HepG2 (cell line): ENCODE results near the gene PNRC1. TPM values are rescaled to one million over a fixed set of nuclear protein-coding genes. Genes with fewer than 3 reads are reported as not detected.
A peak's percentile ranks its signal among the peaks of the same experiment; 100 is the strongest.

ENCODE experiments used
- ATF2 ChIP-seq: sonication (generic); formaldehyde crosslinking; IDR thresholded peaks from 2 replicates; pipeline ENCODE4 v1.4.0; 2020; ENCODE audit warnings: missing genetic modification reagents
- CBX5 ChIP-seq: sonication (generic); formaldehyde crosslinking; IDR thresholded peaks from 2 replicates; pipeline ENCODE4 v1.4.0; 2020; ENCODE audit warnings: missing genetic modification reagents, borderline replicate concordance
- FOXJ3 ChIP-seq: sonication (generic); formaldehyde crosslinking; IDR thresholded peaks from 2 replicates; pipeline ENCODE4 v1.4.0; 2020; ENCODE audit warnings: missing genetic modification reagents, mild to moderate bottlenecking, borderline replicate concordance
- IRF2 ChIP-seq: IDR thresholded peaks from 2 replicates; pipeline ENCODE4 v1.6.1; 2018; ENCODE audit warnings: missing genetic modification reagents, missing compliant biosample characterization
- KAT7 ChIP-seq: IDR thresholded peaks from 2 replicates; pipeline ENCODE4 v1.6.1; 2018; ENCODE audit warnings: borderline replicate concordance, missing compliant biosample characterization
- MATR3 ChIP-seq: sonication (generic); formaldehyde crosslinking; IDR thresholded peaks from 2 replicates; pipeline ENCODE4 v1.4.0; 2020; ENCODE audit warnings: missing genetic modification reagents
- NRL ChIP-seq: sonication (generic); formaldehyde crosslinking; IDR thresholded peaks from 2 replicates; pipeline ENCODE4 v1.5.0; 2020; ENCODE audit warnings: missing genetic modification reagents, mild to moderate bottlenecking, moderate library complexity, borderline replicate concordance
- POGZ ChIP-seq: sonication (generic); formaldehyde crosslinking; IDR thresholded peaks from 2 replicates; pipeline ENCODE4 v1.4.0; 2020; ENCODE audit warnings: mild to moderate bottlenecking, missing genetic modification reagents
- RFXANK ChIP-seq: IDR thresholded peaks from 2 replicates; pipeline ENCODE4 v1.6.1; 2016
- RXRB ChIP-seq: IDR thresholded peaks from 2 replicates; pipeline ENCODE4 v1.6.1; 2016; ENCODE audit warnings: borderline replicate concordance, missing genetic modification reagents, missing compliant biosample characterization
- SNAPC2 ChIP-seq: sonication (generic); formaldehyde crosslinking; IDR thresholded peaks from 2 replicates; pipeline ENCODE4 v1.8.1; 2022; ENCODE audit warnings: mild to moderate bottlenecking, missing genetic modification reagents
- ZKSCAN8 ChIP-seq: IDR thresholded peaks from 2 replicates; pipeline ENCODE4 v1.6.1; 2016; ENCODE audit warnings: borderline replicate concordance, missing genetic modification reagents, missing compliant biosample characterization
- ZNF230 ChIP-seq: sonication (generic); formaldehyde crosslinking; IDR thresholded peaks from 2 replicates; pipeline ENCODE4 v1.4.0; 2020; ENCODE audit warnings: mild to moderate bottlenecking, missing genetic modification reagents
- ZNF232 ChIP-seq: sonication (generic); formaldehyde crosslinking; IDR thresholded peaks from 2 replicates; pipeline ENCODE4 v1.4.0; 2020; ENCODE audit warnings: missing genetic modification reagents, borderline replicate concordance
- ZNF280B ChIP-seq: sonication (generic); formaldehyde crosslinking; IDR thresholded peaks from 2 replicates; pipeline ENCODE4 v1.5.0; 2020; ENCODE audit warnings: missing genetic modification reagents, mild to moderate bottlenecking, borderline replicate concordance
- ZNF639 ChIP-seq: conservative IDR thresholded peaks from 2 replicates; pipeline ENCODE4 v1.6.1; 2018; ENCODE audit warnings: missing genetic modification reagents
- ZNF782 ChIP-seq: sonication (generic); formaldehyde crosslinking; IDR thresholded peaks from 2 replicates; pipeline ENCODE4 v1.4.0; 2020; ENCODE audit warnings: missing genetic modification reagents, mild to moderate bottlenecking, borderline replicate concordance
- ZNF878 ChIP-seq: sonication (generic); formaldehyde crosslinking; IDR thresholded peaks from 2 replicates; pipeline ENCODE4 v1.8.1; 2023; ENCODE audit warnings: mild to moderate bottlenecking, missing genetic modification reagents, moderate library complexity
- polyA plus RNA-seq, 8 experiments: library from polyadenylated mRNA; depleted of rRNA in 3 of 8; stranded (reverse) in 7 of 8; unstranded in 1 of 8; fragments of >200 nt; fragmentation: Illumina TruSeq in 4 of 8; extraction: Trizol in 4 of 8; gene quantifications; 2 replicates each; pipeline versions ENCODE4 v1.2.1 to v1.2.3, GENCODE V29; 2011 to 2016; ENCODE audit warnings: low read depth in 4 of 8, missing spikeins in 1 of 8, mixed read lengths in 1 of 8; ENCODE audit not compliant: insufficient read depth in 1 of 8
- total RNA-seq, 5 experiments: library from RNA; depleted of rRNA; stranded (reverse); fragments of >200 nt; fragmentation: Illumina TruSeq; extraction: Trizol; gene quantifications; 2 replicates each; pipeline ENCODE4 v1.2.3, GENCODE V29; 2016; ENCODE audit warnings: low read depth in 1 of 5
- TF ChIP-seq, protein P1 (sequence below): sonication (generic); formaldehyde crosslinking; IDR thresholded peaks from 2 replicates; pipeline ENCODE4 v1.4.0; 2020; ENCODE audit warnings: missing genetic modification reagents, mild to moderate bottlenecking, borderline replicate concordance
- TF ChIP-seq, protein P2 (sequence below): sonication (generic); formaldehyde crosslinking; IDR thresholded peaks from 2 replicates; pipeline ENCODE4 v1.8.0; 2022; ENCODE audit warnings: mild to moderate bottlenecking, missing genetic modification reagents; ENCODE audit not compliant: insufficient replicate concordance

PNRC1 gene
- total and polyA plus RNA-seq, 2 of the 13 experiments (the other 11 are each of a cell fraction or from before 2014, with no cell fraction given): 17.6 to 36.0 TPM

DNA sequence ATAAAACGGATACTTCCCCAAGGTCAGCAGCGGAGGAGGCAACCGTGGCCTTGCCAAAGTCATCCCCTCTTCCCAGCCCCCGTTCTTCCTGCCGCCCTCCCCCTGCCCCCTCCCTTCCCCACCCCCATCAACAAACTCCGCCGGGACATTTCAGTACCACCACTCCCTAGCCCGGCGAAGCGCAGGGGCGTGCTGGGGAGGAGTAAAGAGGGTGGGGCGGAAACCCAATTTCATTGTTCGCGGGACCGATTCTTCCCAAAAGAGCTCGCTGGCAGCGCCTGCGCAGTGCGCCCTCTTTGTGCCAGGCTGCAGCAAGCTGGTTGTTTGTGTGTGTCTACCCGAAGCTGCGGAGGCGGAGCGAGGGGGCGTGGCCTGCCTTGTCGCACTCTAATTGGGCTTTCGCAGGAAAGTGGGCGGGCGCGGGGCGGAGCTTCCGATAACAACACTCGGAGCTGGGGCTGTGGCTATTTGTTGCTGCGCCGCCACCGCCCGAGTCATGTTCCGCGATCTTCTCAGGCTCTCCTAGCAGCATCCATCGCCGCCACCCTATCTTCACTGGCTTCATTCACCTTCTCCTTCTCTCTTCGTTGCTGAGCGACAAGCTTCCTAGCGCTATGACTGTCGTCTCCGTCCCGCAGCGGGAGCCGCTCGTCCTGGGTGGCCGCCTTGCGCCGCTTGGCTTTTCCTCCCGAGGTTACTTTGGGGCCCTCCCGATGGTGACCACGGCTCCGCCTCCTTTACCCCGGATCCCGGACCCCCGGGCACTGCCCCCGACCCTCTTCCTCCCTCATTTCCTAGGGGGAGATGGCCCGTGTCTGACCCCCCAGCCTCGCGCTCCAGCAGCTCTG is at the start of gene PNRC1 (continued):
- TF ChIP-seq, protein P1, sequence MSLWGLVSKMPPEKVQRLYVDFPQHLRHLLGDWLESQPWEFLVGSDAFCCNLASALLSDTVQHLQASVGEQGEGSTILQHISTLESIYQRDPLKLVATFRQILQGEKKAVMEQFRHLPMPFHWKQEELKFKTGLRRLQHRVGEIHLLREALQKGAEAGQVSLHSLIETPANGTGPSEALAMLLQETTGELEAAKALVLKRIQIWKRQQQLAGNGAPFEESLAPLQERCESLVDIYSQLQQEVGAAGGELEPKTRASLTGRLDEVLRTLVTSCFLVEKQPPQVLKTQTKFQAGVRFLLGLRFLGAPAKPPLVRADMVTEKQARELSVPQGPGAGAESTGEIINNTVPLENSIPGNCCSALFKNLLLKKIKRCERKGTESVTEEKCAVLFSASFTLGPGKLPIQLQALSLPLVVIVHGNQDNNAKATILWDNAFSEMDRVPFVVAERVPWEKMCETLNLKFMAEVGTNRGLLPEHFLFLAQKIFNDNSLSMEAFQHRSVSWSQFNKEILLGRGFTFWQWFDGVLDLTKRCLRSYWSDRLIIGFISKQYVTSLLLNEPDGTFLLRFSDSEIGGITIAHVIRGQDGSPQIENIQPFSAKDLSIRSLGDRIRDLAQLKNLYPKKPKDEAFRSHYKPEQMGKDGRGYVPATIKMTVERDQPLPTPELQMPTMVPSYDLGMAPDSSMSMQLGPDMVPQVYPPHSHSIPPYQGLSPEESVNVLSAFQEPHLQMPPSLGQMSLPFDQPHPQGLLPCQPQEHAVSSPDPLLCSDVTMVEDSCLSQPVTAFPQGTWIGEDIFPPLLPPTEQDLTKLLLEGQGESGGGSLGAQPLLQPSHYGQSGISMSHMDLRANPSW (CRISPR knock-in tag): no peak
- TF ChIP-seq ZNF878 (CRISPR knock-in tag) (peak; percentile 84; the same call in 1 of the 2 replicates), MATR3 (no peak), RFXANK (CRISPR knock-in tag) (0 out of 2 replicates have a peak, but pooled peaks have one; percentile 38), ZNF280B (CRISPR knock-in tag) (peak; percentile 81; the same call in 1 of the 2 replicates), CBX5 (peak; percentile 70), RXRB (CRISPR knock-in tag) (peak; percentile 64), ZNF639 (CRISPR knock-in tag) (no peak), NRL (CRISPR knock-in tag) (peak; percentile 63; the same call in 1 of the 2 replicates), ATF2 (peak; percentile 47; the same call in 1 of the 2 replicates), IRF2 (CRISPR knock-in tag) (peak; percentile 80), FOXJ3 (peak; percentile 48; the same call in 1 of the 2 replicates), ZNF782 (CRISPR knock-in tag) (no peak), ZNF232 (peak; percentile 64; the same call in 1 of the 2 replicates), ZNF230 (no peak), POGZ (CRISPR knock-in tag) (peak; percentile 52; the same call in 1 of the 2 replicates), SNAPC2 (CRISPR knock-in tag) (peak; percentile 74; the same call in 1 of the 2 replicates), ZKSCAN8 (no peak), KAT7 (peak; percentile 95)
- TF ChIP-seq, protein P2, sequence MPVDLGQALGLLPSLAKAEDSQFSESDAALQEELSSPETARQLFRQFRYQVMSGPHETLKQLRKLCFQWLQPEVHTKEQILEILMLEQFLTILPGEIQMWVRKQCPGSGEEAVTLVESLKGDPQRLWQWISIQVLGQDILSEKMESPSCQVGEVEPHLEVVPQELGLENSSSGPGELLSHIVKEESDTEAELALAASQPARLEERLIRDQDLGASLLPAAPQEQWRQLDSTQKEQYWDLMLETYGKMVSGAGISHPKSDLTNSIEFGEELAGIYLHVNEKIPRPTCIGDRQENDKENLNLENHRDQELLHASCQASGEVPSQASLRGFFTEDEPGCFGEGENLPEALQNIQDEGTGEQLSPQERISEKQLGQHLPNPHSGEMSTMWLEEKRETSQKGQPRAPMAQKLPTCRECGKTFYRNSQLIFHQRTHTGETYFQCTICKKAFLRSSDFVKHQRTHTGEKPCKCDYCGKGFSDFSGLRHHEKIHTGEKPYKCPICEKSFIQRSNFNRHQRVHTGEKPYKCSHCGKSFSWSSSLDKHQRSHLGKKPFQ: peak; percentile 34
